Osteocyte (in vitro differentiated cells): Measurements from ENCODE around the gene ARHGAP4. TPM values are rescaled to one million over a fixed set of nuclear protein-coding genes. Genes with fewer than 3 reads are reported as not detected.

Source experiments
- DNase-seq: peaks from one replicate; pipeline ENCODE4 v3.0.0; 2021; ENCODE audit warnings: mixed read lengths; ENCODE audit not compliant: unreplicated experiment; ENCODE audit errors: extremely low spot score
- H3K27ac Mint-ChIP-seq: one replicate; pipeline ENCODE4 v1.8.0; 2021; ENCODE audit warnings: mild to moderate bottlenecking, mixed read lengths; ENCODE audit not compliant: unreplicated experiment
- H3K27me3 Mint-ChIP-seq: one replicate; pipeline ENCODE4 v1.8.0; 2021; ENCODE audit warnings: mixed read lengths; ENCODE audit not compliant: unreplicated experiment
- H3K36me3 Mint-ChIP-seq: one replicate; pipeline ENCODE4 v1.8.0; 2021; ENCODE audit warnings: mixed read lengths; ENCODE audit not compliant: unreplicated experiment
- H3K4me1 Mint-ChIP-seq: one replicate; pipeline ENCODE4 v1.8.0; 2021; ENCODE audit warnings: mixed read lengths; ENCODE audit not compliant: unreplicated experiment
- H3K4me3 Mint-ChIP-seq: one replicate; pipeline ENCODE4 v1.8.0; 2021; ENCODE audit warnings: mild to moderate bottlenecking, moderate library complexity, mixed read lengths; ENCODE audit not compliant: unreplicated experiment
- H3K9me3 Mint-ChIP-seq: one replicate; pipeline ENCODE4 v1.8.0; 2021; ENCODE audit warnings: mixed read lengths; ENCODE audit not compliant: unreplicated experiment
- CTCF ChIP-seq: fragments of 200-600 bp; sonication (generic); IDR thresholded peaks from 2 replicates; pipeline ENCODE4 v1.5.0; 2021; ENCODE audit warnings: antibody characterized with exemption, mild to moderate bottlenecking, moderate library complexity
- total RNA-seq: library from RNA; stranded (reverse); gene quantifications from 2 replicates; pipeline ENCODE4 v1.2.1, GENCODE V29; 2021

The ARHGAP4 gene
- total RNA-seq, 1 donor from 2014 or later = 5.3 TPM

- DNase-seq = no peak
- H3K36me3 Mint-ChIP-seq = no peaks in the 10 kb centered on the region
- H3K4me3 Mint-ChIP-seq = no peak overlapping the region
- H3K4me1 Mint-ChIP-seq = peaks cover 4% of the 10 kb centered on the region
- no peaks in the 10 kb centered on the region for H3K27me3 Mint-ChIP-seq
- no peaks in the 10 kb centered on the region for H3K9me3 Mint-ChIP-seq
- no peak for TF ChIP-seq CTCF
- no peak overlapping the region for H3K27ac Mint-ChIP-seq
Observed at GRCh38 chrX:153908219-153908860, 17.7 kb downstream of the ARHGAP4 start.

- Mint-ChIP-seq H3K27ac (no peak overlapping the region), H3K4me3 (no peak overlapping the region), H3K27me3 (no peaks in the 10 kb centered on the region), H3K9me3 (no peaks in the 10 kb centered on the region), H3K36me3 (no peaks in the 10 kb centered on the region), H3K4me1 (peaks cover 13% of the 10 kb centered on the region)
- TF ChIP-seq CTCF = no peak
- no peak for DNase-seq
Observed at GRCh38 chrX:153907456-153907855, 18.6 kb downstream of the ARHGAP4 start.

GRCh38 chrX:153906126-153906917 is 19.7 kb downstream of the ARHGAP4 start:
- no peak for DNase-seq
- H3K27me3 Mint-ChIP-seq = no peaks in the 10 kb centered on the region
- H3K27ac Mint-ChIP-seq = no peak overlapping the region
- no peak overlapping the region for H3K4me3 Mint-ChIP-seq
- H3K36me3 Mint-ChIP-seq = no peaks in the 10 kb centered on the region
- peaks cover 23% of the 10 kb centered on the region for H3K4me1 Mint-ChIP-seq
- TF ChIP-seq CTCF = no peak
- H3K9me3 Mint-ChIP-seq = no peaks in the 10 kb centered on the region

- TF ChIP-seq CTCF = no peak
- H3K27me3 Mint-ChIP-seq = no peaks in the 10 kb centered on the region
Observed at GRCh38 chrX:153905481-153906095, 20.5 kb downstream of the ARHGAP4 start.

More at GRCh38 chrX:153905481-153906095, 20.5 kb downstream of the ARHGAP4 start:
- peaks cover 29% of the 10 kb centered on the region for H3K4me1 Mint-ChIP-seq
- no peak for DNase-seq
- no peak overlapping the region for H3K4me3 Mint-ChIP-seq
- H3K27ac Mint-ChIP-seq = no peak overlapping the region
- H3K36me3 Mint-ChIP-seq = no peaks in the 10 kb centered on the region
- H3K9me3 Mint-ChIP-seq = no peaks in the 10 kb centered on the region
